Kidney (tissue), 14 donors: Measurements from ENCODE around the gene ABTB2. TPM values are rescaled to one million over a fixed set of nuclear protein-coding genes. Genes with fewer than 3 reads are reported as not detected.

Experiments
- DNase-seq, 5 donors: peaks; one replicate each; pipeline ENCODE4 v3.0.0-alpha.2; 2013 to 2020
- FAIRE-seq: peaks from 2 replicates; lab custom pipeline; 2012; peaks lifted over from hg19 to GRCh38; lab: Jason Lieb, UNC
- H3K27ac ChIP-seq, 2 donors: one replicate each; pipeline ENCODE4 v1.7.0; 2013; ENCODE audit warnings: low read depth in 2 of 2, low read length in 2 of 2, inconsistent platforms in 1 of 2
- H3K27me3 ChIP-seq: one replicate; pipeline ENCODE4 v1.7.1; 2013; ENCODE audit warnings: low read length, inconsistent platforms; ENCODE audit not compliant: control insufficient read depth, insufficient read depth
- H3K36me3 ChIP-seq, 3 donors: one replicate each; pipeline versions ENCODE4 v1.7.0 to v1.7.1; 2013; ENCODE audit warnings: low read length in 3 of 3, control low read depth in 1 of 3, inconsistent platforms in 1 of 3; ENCODE audit not compliant: insufficient read depth in 3 of 3, control insufficient read depth in 2 of 3
- H3K4me1 ChIP-seq, 3 donors: one replicate each; pipeline versions ENCODE4 v1.7.0 to v1.7.1; 2013; ENCODE audit warnings: low read length in 3 of 3, inconsistent platforms in 1 of 3, low read depth in 1 of 3; ENCODE audit not compliant: control insufficient read depth in 2 of 3, insufficient read depth in 2 of 3
- H3K4me3 ChIP-seq, 3 donors: one replicate each; pipeline versions ENCODE4 v1.7.0 to v1.8.1; 2013; ENCODE audit warnings: low read length in 3 of 3, control low read depth in 1 of 3, inconsistent platforms in 1 of 3
- H3K9ac ChIP-seq, 3 donors: one replicate each; pipeline versions ENCODE4 v1.7.0 to v1.7.1; 2013; ENCODE audit warnings: low read length in 3 of 3, control low read depth in 1 of 3, inconsistent platforms in 1 of 3
- H3K9me3 ChIP-seq, 3 donors: one replicate each; pipeline versions ENCODE4 v1.7.0 to v1.7.1; 2013; ENCODE audit warnings: low read length in 3 of 3, control low read depth in 1 of 3, inconsistent platforms in 1 of 3; ENCODE audit not compliant: control insufficient read depth in 2 of 3, insufficient read depth in 1 of 3
- CTCF ChIP-seq: IDR thresholded peaks from 3 replicates; pipeline ENCODE4 v1.5.1; 2012; ENCODE audit warnings: mild to moderate bottlenecking, moderate library complexity, borderline replicate concordance; ENCODE audit not compliant: insufficient read depth; ENCODE audit errors: extremely low read depth
- intact Hi-C: fragments of 100-400 bp; cut with DNase I; formaldehyde crosslinking; loops from one replicate; pipeline ENCODE4 v1.11.1; 2022
- polyA plus RNA-seq: library from polyadenylated mRNA; stranded (reverse); fragments of 350-450 nt; fragmentation: Illumina TruSeq; extraction: RNeasy Lipid Tissue Mini Kit (QIAGEN cat#74804); gene quantifications from one replicate; pipeline ENCODE4 v1.2.3, GENCODE V29; 2014; ENCODE audit warnings: low read depth, low replicate concordance; ENCODE audit not compliant: insufficient read depth
- total RNA-seq: library from RNA; stranded (reverse); fragmentation: NEBNext Ultra II Directional; extraction: Animal tissue kit (Norgen Biotek cat#: 25700); gene quantifications from one replicate; pipeline ENCODE4 v1.2.1, GENCODE V29; 2021
- donor health status: control.
- donor health status: control.
- donor health status: control.
- donor health status: control.
- donor health status: control.
- donor health status: DM: yes; HTN: yes; CAD: no.
- donor health status: Normal renal cell carcinoma (clear cell type).

ABTB2 gene
- total and polyA plus RNA-seq, 2 donors from 2014 or later = 7.6 to 22.1 TPM

- Histone ChIP-seq H3K36me3 (no peaks in the 10 kb centered on the region), H3K9ac (no peak overlapping the region), H3K4me3 (no peak overlapping the region), H3K4me1 (peaks cover 0 to 3% (median 0%) of the 10 kb centered on the region in 3 donors), H3K9me3 (no peaks in the 10 kb centered on the region), H3K27ac (no peak overlapping the region), H3K27me3 (no peaks in the 10 kb centered on the region)
- DNase-seq = peak in 3 of 5 donors; percentile 43 to 73 (median 73)
- FAIRE-seq = no peak
- intact Hi-C loops = no loop called here
- no peak for TF ChIP-seq CTCF
These were observed 57.5 kb downstream of the ABTB2 start for GRCh38 chr11:34300026-34300925.

- FAIRE-seq (no peak), DNase-seq (no peak)
- intact Hi-C loops = no loop called here
- no peak for TF ChIP-seq CTCF
- Histone ChIP-seq H3K4me3 (no peak overlapping the region), H3K9ac (no peak overlapping the region), H3K4me1 (no peaks in the 10 kb centered on the region), H3K27ac (no peak overlapping the region), H3K9me3 (no peaks in the 10 kb centered on the region), H3K27me3 (no peaks in the 10 kb centered on the region), H3K36me3 (no peaks in the 10 kb centered on the region)
These were observed 58.4 kb downstream of the ABTB2 start for GRCh38 chr11:34299284-34299972.

- no peak for DNase-seq
- intact Hi-C loops = no loop called here
- Histone ChIP-seq H3K4me1 (no peaks in the 10 kb centered on the region), H3K9ac (no peak overlapping the region), H3K27me3 (no peaks in the 10 kb centered on the region), H3K9me3 (no peaks in the 10 kb centered on the region), H3K36me3 (no peaks in the 10 kb centered on the region), H3K27ac (no peak overlapping the region), H3K4me3 (no peak overlapping the region)
- no peak for FAIRE-seq
- TF ChIP-seq CTCF = no peak
These were observed 58.9 kb downstream of the ABTB2 start for GRCh38 chr11:34298871-34299270.
